Loucy (cell line): ENCODE data around the gene PSMG3.

ENCODE experiments used
- H2AFZ ChIP-seq: fragments of 200-600 bp; sonication (generic); 2 replicates; pipeline ENCODE4 v1.6.0; 2016; ENCODE audit warnings: antibody characterized with exemption, mild to moderate bottlenecking, low read length, moderate library complexity
- H3F3A ChIP-seq: fragments of 200-600 bp; 2 replicates; pipeline ENCODE4 v1.6.0; 2016; ENCODE audit warnings: antibody characterized with exemption, low read depth, mild to moderate bottlenecking
- H3K27me3 ChIP-seq: fragments of 200-600 bp; sonication (generic); 2 replicates; pipeline ENCODE4 v1.6.1; 2014; ENCODE audit warnings: low read length, mild to moderate bottlenecking; ENCODE audit not compliant: insufficient read depth, poor library complexity, severe bottlenecking
- H3K36me3 ChIP-seq: fragments of 200-600 bp; sonication (generic); 2 replicates; pipeline ENCODE4 v1.6.1; 2016; ENCODE audit warnings: low read length; ENCODE audit not compliant: insufficient read depth
- H3K4me1 ChIP-seq: fragments of 200-600 bp; sonication (generic); 2 replicates; pipeline ENCODE4 v1.5.1; 2014; ENCODE audit warnings: low read length, mild to moderate bottlenecking; ENCODE audit not compliant: insufficient read depth, poor library complexity, severe bottlenecking
- H3K4me2 ChIP-seq: fragments of 200-600 bp; sonication (generic); 2 replicates; pipeline ENCODE4 v1.6.0; 2014; ENCODE audit warnings: antibody characterized with exemption, low read length, low read depth, mild to moderate bottlenecking; ENCODE audit not compliant: poor library complexity, severe bottlenecking
- H3K4me3 ChIP-seq: fragments of 200-600 bp; sonication (generic); 2 replicates; pipeline ENCODE4 v1.5.1; 2014; ENCODE audit warnings: low read length, mild to moderate bottlenecking, mixed read lengths; ENCODE audit not compliant: poor library complexity, severe bottlenecking
- H3K79me2 ChIP-seq: fragments of 200-600 bp; sonication (generic); 2 replicates; pipeline ENCODE4 v1.6.1; 2014; ENCODE audit warnings: low read length; ENCODE audit not compliant: insufficient read depth
- H3K9ac ChIP-seq: fragments of 200-600 bp; sonication (generic); 2 replicates; pipeline ENCODE4 v1.6.0; 2014; ENCODE audit warnings: mild to moderate bottlenecking, low read depth, low read length, moderate library complexity; ENCODE audit not compliant: poor library complexity, severe bottlenecking
- H3K9me2 ChIP-seq: fragments of 200-600 bp; sonication (generic); replicated peaks from 2 replicates; pipeline ENCODE4 v1.6.1; 2016; ENCODE audit warnings: low read depth, low read length, mixed read lengths
- H3K9me3 ChIP-seq: fragments of 200-600 bp; sonication (generic); 2 replicates; pipeline ENCODE4 v1.6.1; 2014; ENCODE audit warnings: mild to moderate bottlenecking, antibody characterized with exemption, low read length, low read depth; ENCODE audit not compliant: insufficient read depth
- H4K20me1 ChIP-seq: fragments of 200-600 bp; sonication (generic); 2 replicates; pipeline ENCODE4 v1.6.0; 2014; ENCODE audit warnings: antibody characterized with exemption, low read length, mild to moderate bottlenecking; ENCODE audit not compliant: insufficient read depth, poor library complexity, severe bottlenecking
- EZH2phosphoT487 ChIP-seq: fragments of 200-600 bp; IDR thresholded peaks from 2 replicates; pipeline ENCODE4 v1.6.1; 2018; ENCODE audit warnings: antibody characterized with exemption, mild to moderate bottlenecking, moderate library complexity, borderline replicate concordance
- TF ChIP-seq, protein P1 (sequence below): fragments of 200-600 bp; sonication (generic); conservative IDR thresholded peaks from 2 replicates; pipeline ENCODE4 v1.5.1; 2014; ENCODE audit warnings: mild to moderate bottlenecking, antibody characterized with exemption, low read length

PSMG3 gene

DNA sequence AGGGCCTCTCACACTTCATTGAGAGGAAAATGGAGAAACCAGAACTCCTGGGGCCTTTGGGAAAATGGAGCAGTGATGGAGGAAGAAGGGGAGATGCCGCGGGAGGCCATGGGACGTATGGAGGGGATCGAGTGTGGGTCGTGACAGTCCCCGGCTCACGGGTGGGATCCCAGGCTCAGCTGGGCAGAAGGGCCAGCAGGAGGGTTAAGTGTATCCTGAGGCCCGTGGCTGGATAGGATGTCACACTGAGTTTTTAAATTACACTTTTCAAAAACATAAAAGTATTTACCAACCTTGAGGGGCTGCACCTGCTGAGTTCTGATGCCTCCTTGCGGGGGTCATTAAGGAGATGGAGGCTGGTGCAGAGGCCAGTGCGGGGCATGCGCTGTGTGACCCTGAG lies 28.0 kb upstream of the PSMG3 start:
- Histone ChIP-seq H3K4me2 (no peak overlapping the region), H3K36me3 (no peaks in the 10 kb centered on the region), H3K79me2 (no peaks in the 10 kb centered on the region), H3K9me2 (no peaks in the 10 kb centered on the region), H3K4me3 (no peak overlapping the region), H3K4me1 (no peaks in the 10 kb centered on the region), H2AFZ (no peak overlapping the region), H3K9me3 (no peaks in the 10 kb centered on the region), H3K9ac (no peak overlapping the region), H3K27me3 (no peaks in the 10 kb centered on the region), H4K20me1 (no peaks in the 10 kb centered on the region), H3F3A (no peaks in the 10 kb centered on the region)
- TF ChIP-seq, protein P1, sequence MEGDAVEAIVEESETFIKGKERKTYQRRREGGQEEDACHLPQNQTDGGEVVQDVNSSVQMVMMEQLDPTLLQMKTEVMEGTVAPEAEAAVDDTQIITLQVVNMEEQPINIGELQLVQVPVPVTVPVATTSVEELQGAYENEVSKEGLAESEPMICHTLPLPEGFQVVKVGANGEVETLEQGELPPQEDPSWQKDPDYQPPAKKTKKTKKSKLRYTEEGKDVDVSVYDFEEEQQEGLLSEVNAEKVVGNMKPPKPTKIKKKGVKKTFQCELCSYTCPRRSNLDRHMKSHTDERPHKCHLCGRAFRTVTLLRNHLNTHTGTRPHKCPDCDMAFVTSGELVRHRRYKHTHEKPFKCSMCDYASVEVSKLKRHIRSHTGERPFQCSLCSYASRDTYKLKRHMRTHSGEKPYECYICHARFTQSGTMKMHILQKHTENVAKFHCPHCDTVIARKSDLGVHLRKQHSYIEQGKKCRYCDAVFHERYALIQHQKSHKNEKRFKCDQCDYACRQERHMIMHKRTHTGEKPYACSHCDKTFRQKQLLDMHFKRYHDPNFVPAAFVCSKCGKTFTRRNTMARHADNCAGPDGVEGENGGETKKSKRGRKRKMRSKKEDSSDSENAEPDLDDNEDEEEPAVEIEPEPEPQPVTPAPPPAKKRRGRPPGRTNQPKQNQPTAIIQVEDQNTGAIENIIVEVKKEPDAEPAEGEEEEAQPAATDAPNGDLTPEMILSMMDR, result no peak
- no peak for TF ChIP-seq EZH2phosphoT487

DNA sequence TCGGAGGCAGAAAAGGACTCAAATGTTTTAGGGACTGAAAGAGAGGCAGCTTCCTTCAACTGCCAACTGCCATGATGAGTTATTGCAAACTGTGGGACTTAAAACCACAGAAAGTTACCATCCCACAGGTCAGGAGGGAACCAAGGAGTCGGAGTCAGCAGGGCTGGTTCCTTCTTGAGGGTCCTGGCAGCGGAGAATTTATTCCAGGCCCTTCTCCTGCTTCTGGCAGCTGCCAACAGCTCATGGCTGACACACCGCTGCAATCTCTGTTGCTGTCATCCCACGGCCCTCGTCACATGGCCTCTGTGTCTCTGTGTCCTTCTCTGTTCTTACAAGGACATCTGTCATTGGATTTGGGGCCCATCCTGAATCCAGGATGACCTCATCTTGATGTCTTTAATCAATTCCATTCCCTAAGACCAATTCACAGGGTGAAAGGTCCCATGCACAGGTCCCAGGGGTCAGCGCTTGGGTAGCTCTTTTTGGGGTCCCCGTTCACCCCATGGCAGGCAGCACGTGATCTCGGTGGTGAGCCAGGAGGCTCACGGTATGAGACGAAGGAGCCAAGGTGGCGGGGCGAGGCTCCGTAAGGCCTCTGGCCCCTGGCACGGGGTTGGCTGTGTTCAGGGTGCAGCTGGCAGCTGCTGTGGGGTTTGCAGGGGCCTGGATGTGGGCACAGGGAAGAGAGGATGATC lies 27.4 kb upstream of the PSMG3 start:
- H3K4me1 ChIP-seq, result no peaks in the 10 kb centered on the region
- no peak overlapping the region for H3K4me3 ChIP-seq
- H3K36me3 ChIP-seq, result no peaks in the 10 kb centered on the region
- H3K4me2 ChIP-seq, result no peak overlapping the region
- no peaks in the 10 kb centered on the region for H3K9me3 ChIP-seq
- TF ChIP-seq EZH2phosphoT487, result no peak
- TF ChIP-seq, protein P1, result no peak
- H3K27me3 ChIP-seq, result no peaks in the 10 kb centered on the region
- H3F3A ChIP-seq, result no peaks in the 10 kb centered on the region
- no peak overlapping the region for H3K9ac ChIP-seq
- H4K20me1 ChIP-seq, result no peaks in the 10 kb centered on the region
- no peaks in the 10 kb centered on the region for H3K9me2 ChIP-seq
- no peaks in the 10 kb centered on the region for H3K79me2 ChIP-seq
- no peak overlapping the region for H2AFZ ChIP-seq

DNA sequence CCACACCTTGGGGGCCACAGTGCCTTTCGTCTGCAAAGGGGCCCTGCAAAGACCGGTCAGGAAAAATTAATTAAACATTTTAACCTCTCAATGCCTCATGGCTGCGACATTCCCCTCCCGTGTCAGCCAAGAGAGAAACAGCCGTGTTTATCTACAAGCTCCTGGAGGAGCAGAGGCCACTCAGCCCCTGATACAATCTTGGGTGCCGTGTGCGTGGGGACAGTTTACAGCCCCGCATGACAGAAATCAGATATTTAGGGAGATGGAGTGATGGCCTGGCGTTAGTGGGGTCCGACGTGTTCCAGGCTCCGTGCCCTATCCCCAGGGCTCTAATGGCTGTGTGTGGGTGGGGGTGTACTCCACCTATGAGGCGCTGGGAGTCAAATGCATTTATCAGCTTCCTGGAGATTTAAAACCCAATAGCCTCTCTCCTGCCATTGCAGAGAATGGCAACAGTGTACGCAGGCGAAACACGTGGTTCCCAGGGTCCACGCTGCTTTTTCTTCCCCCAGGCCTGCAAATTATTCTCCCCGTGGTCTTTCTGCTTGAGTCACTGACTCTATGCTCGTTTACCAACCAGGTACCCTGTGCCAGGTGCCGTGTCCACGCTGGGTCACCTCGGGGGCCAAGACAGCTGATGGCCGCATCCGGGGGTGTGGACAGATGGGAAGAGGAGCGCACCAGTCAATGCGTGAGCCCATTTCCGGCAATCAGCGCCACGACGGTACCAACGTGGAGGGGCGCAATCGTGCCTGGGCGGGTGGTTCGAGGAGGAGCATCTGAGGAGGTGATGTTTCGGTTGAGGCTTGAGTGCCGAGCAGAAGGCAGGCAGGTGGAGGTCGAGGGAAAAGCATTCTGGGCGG lies 26.6 kb upstream of the PSMG3 start:
- Histone ChIP-seq H3K9me3 (no peaks in the 10 kb centered on the region), H3K36me3 (no peaks in the 10 kb centered on the region), H4K20me1 (no peaks in the 10 kb centered on the region), H3K9me2 (no peaks in the 10 kb centered on the region), H3K79me2 (no peaks in the 10 kb centered on the region), H3K4me3 (no peak overlapping the region), H3K9ac (no peak overlapping the region), H3K27me3 (no peaks in the 10 kb centered on the region), H2AFZ (no peak overlapping the region), H3K4me2 (no peak overlapping the region), H3K4me1 (no peaks in the 10 kb centered on the region), H3F3A (no peaks in the 10 kb centered on the region)
- TF ChIP-seq, protein P1, result no peak
- no peak for TF ChIP-seq EZH2phosphoT487
